Amniotic epithelial cell (primary cell): Measurements from ENCODE around the gene MTTP.

Experiments used
- DNase-seq: peaks from one replicate; pipeline ENCODE4 v3.0.0-alpha.2; 2010; ENCODE audit warnings: low read depth

MTTP gene

DNA sequence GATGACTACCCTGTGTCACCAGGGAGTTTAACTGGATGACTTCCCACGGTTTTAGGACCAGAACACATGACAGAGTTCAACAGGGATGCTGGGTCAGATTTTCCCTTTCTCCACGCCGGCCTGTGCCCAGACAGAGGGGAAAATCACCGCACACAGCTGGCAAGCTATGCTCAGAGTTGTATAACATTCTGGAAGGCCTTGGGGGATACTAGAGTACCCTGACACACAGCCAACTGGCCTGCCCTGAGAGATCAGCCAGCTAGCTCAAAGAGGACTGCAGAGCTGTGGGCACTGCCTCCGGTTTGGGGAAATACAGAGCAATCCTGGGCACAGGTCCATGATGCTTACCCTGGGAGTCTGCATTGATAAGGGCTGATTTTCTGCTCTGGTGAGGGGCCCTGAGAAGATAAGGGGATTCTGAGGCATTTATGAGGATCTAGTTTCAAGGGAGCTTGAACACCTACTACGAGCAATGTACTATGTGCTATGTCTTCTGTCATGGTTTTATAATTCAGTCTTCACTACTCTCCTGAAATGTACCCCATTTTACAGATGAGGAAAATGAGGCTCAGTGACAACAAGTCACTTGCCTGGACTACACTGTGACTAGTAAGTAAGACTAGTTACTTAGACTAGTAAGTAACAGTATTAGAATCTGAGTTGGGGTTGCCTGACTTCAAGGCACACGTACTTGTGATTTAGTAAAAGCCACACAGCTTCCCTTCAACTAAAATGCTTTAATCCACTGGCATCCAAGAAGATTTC lies 68.3 kb downstream of the MTTP start:
- DNase-seq = no peak

DNA sequence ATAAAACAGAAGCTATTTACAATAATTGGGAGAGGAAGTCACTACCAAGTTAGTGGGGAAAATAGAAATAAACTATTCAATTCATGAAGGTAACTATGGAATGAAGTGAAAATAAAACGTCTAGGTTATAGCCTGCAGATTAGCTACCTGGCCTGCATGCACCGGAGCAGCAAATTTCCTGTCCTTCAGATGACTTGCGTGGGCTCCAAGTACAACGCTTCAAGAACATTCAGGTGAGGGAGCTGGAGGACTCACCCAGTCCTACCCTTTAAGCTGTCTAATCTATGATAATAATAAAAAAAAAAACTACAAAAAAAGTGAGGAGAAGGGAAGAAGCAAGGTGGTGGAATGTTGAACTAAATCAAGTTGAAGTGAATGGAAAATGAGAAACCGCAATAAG lies 69.8 kb downstream of the MTTP start:
- no peak for DNase-seq

DNA sequence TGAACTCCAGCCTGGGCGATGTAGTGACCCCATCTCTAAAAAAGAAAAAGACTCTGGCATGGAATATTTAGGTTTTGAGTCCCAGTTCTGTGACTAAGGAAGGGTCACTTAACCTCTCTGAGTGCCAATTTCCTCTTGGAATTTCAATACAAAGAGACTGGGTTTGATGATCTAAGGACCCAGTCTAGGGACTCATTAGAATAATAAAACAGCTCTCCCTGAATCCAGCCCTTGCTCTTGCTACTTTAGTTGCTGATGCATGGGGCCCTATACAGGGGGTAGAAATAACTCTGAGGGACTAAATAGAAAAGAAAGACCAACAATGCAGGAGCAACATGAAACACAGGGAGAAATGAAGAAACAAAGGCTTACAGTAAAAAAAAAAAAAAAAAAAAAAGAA lies 70.4 kb downstream of the MTTP start:
- DNase-seq = no peak

DNA sequence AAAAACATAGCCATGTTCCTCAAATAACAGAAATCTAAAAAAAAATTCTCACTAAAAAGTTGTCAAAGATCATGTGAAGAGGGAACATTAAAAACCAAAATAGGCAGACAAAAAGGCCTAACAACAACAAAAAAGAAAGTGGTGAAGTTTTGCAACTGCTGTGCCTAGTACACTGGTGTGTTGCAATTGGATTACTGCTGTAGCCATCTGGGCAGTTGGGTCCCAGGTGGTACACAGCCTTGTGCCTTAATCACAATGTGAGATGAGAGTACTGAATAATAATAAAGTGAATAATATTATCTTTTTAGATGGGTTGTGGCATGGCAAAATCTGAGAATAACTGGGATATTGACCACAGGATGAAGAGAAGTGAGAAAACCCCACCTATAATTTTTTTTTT lies 71.0 kb downstream of the MTTP start:
- DNase-seq = peak; percentile 3

DNA sequence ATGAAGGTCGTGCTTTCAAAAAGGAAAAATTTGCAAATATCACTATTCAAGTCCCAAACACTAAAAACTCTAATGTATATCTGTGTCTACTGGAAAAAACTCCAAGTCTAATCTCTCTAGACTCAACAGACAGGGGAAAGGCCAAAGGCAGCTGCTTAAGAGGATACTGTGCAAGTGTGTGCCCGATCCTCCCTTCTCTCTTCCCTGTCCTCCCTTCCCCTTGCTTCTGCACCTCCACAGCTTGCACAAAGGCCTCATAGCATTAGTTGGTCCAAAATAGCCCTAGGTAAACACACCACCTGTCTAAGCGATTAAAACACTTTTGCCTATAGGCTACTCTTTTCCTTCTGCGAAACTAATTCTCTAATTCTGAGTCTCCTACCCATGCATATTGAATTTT lies 72.4 kb downstream of the MTTP start:
- DNase-seq = no peak

DNA sequence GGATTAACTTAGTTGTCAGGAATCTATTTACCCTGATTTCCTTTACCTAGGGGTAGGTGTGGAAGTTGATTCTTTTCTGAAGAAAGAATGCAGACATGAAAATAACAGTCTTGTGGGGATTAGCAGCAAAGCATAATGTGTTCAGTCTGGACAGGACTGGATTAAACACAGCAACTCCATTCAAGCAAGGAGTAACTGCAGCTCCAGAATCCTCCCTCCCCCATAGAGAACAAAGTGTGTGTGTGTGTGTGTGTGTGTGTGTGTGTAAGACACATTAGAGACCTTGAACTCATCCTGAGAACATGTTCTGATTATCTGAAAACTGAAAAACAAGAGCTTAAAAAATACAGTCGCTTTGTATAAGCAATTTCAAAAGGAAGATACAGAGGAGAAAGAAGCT lies 73.7 kb downstream of the MTTP start:
- DNase-seq = no peak

DNA sequence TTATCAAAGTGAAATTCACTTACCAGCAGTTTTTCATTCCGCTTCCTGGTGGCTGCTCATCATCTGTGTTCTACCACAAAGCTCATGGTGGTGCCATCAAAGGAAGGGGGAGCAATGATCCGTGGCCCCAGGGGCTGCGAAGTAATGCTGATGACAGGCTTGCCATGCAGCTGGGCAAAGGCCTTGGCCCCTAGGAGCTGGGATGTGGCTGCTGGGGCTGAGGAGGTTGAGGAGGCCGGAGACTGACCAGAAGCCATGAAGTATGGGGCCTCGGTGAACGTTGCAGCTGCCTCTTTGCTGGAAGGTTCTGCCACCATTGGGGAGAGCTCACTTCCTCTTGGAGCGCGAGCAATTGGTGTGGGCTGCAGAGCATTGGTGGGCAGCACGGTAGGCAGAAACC lies 74.6 kb downstream of the MTTP start:
- no peak for DNase-seq

DNA sequence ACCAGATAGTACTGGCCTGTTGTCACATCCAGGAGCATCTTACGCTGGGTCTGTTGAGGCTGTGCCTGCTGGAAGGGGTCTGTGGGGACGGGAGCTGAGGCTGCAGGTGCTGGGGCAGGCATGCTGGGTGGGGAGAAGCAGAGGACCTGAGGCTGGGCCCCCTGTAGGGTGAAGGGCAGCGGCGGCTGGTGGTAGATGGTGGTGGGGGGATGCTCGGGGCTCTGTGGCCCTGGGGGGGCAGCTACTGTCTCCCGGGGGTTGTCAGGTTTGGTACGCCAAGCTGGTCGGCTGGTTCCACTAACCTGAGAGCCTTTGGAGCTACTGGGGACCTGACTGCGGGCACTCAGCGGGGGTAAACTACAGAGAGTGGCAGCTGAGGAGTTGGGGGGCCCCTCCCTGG lies 75.2 kb downstream of the MTTP start:
- DNase-seq = no peak

DNA sequence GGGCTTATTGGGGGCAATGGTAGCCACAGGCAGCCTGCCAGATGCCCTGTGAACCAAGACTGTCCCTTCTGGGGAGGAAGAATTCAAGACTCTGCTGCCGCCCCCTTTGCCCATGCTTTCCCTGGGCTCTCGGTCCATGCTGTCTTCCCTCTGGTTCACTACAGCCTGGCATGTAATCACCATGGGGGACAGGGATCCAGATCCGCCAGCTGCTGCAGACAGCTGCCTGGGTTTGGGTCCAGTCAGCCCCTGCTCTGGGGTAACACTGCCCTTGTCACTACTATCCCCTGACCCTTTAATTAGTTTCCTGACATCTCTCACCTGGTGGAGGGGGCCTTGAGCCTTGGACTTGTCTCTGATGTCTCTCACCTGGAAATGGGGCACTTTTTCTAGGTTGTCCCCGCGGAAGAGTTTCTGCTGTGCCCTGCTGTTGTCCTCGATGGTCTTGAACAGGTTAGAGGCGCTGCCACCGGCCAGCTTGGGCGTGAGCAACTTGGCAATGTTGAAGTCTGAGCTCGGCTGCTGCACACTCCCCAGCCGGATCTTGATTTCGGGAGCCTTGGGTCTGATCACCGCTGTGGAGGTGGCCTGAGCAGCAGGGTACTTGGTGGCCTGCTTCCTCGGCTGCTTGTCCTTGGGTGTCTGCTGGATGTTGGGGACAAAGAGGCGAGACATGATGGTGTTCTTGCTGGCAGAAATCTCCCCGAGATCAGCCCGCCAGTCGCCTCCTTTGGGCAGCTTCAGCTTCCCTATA lies 76.6 kb downstream of the MTTP start:
- DNase-seq = no peak

DNA sequence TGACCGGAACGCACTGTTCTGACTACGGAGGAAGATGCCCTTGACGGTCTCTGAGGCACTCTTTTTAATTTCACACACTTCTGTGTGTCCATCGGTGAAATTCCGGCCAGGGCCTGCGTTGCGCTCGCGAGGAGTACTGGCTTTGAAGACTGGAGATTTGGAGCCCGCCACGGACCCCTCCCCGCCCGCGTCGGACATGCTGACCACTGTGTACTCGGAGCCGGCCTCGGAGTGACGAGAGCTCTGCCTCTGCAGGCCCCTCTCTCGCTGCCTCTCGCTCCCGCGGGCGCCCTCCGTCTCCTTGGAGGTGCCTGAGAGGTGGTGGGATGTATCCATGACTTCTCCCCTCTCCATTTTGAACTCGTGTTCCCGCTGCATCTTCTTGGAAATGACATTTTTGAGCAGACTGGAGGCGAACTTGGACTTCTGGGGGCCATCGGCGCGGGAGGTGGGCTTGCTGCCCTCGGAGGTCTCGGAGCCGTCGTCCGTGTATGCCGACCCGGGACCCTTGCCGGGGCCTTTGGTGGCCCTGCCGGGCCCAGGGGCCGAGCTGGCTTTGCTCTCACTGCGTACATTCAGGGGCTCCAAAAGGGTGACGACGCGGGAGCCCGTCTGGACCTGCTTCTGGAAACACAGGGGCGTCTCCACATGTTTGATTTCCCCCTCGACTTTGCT lies 77.3 kb downstream of the MTTP start:
- no peak for DNase-seq

DNA sequence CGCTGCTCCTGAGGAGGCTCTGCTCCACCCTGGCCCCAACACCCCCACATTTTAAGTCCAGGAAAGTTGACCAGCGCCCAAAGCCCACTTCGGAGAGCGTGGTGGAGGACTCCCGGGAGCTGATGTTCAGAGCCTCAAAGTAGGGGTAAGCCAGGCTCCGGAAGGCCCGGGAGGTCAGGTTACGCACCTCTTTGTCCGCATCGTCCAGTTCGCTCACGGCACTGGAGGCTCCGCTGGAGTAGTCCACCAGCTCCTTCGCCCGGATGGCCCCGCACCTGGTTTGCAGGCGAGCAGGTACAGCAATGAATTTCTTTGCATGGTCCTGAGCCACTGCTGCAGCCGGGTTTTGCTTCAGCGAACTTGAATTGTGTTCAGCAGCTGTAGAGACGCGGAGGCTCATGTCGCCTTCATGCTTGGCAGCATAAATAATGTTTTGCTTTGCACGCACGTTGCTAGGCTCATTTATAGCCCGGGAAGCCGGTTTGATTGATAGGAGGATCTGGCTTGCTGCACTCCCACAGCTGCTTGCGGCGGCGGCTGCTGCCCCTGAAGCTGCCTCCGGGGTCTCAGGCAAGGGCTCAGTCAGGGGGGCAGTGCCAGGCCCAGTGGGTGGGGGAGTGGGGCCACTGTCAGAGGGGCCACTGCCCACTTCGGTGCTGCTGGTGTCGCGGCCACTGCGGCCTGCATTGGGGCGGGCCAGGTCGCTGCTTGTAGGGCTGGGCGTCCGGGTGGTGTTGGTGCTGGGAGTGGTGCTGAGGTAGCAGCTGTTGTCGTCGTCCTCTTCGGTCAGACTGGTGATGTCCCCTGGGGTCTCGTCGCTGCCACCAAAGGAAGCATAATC lies 78.2 kb downstream of the MTTP start:
- no peak for DNase-seq

DNA sequence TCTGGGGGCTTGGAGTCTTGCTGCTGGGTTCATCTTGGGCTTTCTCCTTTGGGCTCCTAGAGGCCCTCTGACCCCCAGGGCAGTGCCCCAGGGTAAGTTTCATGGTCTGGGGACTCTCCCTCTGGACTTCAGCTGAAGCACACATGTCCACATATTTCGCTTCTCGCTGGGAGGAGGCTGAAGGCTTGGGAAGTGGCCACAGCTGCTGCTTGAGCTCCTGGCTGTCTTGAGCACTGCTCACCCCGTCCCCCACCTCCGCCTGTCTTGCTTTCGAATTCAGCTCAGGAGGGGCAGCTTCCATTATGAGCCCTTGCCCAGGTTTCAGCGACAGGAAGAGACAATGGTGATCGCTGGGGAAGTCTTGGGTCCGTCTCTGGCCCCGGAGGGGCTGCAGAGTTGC lies 79.3 kb downstream of the MTTP start:
- DNase-seq = no peak

DNA sequence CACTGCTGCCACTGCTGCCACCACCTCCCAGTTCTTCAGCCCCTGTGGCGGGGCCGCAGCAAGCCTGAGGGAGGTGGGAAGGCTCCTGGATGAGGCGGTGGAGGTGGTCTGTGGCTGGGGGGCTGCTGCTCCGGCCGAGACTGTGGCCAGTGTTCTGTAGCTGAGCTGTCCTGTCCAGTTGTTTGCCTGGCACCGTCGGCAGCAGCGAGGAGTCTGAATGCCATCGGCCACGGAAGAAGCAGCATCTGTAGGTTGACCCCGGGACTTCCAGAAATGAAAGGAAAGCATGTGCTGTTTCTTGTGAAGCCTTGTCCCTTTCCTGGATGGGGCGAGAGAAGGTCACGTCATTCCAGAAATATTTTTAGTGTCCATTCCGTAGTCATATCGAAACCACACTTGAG lies 79.7 kb downstream of the MTTP start:
- no peak for DNase-seq

DNA sequence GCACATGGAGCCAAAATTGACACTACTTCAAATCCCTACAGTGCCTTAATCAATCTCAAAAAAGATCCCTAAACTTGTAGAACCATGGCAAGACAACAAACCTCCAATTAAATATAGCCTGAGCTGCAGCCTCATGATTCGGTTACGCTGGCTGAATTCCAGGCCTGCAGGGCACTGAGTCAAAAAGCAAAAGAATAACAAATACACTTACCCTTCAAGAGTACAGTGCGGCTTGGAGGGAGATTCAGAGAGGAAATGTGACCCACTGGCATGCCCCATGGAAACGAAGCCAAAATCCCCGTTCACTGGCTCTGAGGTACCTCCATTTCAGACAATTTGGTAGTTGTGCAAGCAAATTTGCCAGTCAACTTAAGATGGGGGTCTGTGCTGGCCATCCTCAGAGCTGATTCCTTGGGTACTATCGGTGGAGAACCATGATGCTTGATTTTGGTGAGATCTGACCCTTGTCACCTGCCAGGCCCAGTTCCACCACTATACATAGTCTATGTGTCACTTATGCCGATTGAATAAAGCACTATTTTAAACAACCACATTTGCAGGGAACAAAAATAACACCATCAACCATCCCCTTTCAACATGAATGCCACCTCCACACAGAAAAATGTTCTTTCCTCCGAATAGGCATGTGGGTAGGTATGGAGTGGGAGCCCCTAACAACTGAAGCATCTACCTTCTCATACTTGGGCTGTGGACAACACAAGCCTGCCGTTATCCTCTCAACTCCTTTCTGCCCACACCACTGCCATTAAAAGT lies 80.9 kb downstream of the MTTP start:
- no peak for DNase-seq

DNA sequence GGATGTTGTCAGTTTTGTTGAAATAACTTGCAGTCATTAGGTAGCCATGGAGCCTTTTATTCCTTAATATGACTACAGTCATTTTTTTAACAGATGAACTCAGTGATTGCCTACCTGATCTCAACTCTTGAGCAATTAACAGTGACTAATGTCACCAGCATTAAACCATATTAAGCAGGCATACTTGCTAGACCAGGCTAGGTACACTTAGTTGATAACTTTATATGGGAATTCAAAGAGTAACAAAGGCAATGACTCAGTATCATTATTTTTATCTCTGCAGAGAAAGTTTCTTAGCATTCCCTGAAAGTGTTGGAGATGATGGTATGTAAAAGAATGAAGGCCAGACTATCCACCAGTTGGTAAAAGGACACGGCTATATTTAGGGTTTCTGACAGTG lies 83.2 kb downstream of the MTTP start, which contains the start of gene C4orf54:
TSS of gene C4orf54 (minus strand) at position 31 of the 400 bp plus-strand sequence. CDS start 3,180 bp downstream, outside the sequence.
- DNase-seq = no peak

DNA sequence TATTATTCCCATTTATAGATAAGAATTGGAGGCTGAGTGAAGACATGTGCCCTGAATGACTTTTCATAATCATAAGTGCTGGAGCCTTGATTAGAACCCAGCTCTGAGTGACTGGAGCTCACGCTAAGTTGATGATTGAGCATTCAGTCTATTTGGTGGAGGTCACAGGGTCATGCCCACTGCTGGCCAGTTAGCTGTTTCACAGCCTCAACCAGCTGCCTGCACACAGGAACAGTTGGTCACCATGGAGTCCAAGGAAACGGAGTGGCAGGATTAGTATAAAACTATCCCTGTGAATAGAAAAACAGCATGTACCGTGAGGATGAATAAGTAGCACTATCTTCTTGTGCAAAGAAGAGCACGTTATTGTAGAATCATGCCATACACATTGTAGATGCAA lies 84.0 kb downstream of the MTTP start:
- no peak for DNase-seq

DNA sequence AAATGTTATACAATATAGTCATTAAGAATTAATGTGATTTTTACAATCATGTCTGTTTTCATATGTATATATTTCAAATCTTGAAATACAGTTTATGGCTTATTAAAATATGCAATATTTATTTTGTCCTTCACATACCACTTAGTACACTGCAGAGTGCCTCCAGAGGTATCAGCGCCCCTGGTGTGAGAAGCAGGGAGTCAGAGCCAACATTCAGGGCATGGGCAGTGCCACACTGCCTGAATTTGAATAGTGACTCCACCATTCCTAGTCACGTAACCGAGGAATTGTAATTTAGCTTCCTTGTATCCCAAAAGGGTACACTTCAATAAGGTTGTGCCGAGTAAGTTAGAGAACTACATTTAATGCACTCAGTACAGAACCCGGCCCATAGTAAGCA lies 87.3 kb downstream of the MTTP start:
- no peak for DNase-seq

DNA sequence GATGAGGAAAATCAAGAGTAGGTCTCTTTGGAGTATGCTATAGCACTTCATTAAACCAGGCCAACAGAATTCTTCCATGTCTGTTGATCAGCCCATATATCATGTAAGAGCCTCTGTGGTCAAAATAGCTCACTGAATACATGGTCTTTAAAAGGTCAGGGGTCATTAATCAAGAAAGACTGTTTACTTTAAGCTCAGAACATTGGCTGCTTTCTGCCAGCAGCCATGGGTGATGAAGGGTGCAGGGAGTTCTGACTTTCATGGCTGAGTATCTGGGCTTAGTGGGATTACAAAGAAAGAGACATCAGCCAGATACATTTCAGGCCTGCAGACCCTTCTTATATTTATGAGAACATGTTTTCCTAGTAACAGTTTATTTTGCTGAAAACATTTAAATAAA lies 90.1 kb downstream of the MTTP start:
- DNase-seq = peak; percentile 51

DNA sequence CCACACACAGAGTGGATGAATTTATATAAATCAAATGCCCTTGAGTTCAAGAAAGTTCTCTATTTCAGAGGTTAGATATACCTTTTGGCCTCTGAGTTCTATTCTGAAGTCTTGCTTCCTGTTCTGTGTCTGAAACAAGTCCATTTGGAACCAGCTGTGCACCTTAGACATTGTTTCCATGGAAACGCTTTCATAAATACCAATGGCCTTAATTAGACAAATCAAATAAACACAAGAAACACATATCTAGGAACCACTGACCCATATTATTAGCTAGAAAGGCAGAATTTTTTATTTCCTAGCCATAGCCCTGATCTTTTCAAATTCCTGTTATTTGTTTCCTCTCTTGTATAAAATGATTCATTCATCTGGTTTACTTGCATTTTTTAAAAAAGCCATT lies 91.4 kb downstream of the MTTP start:
- no peak for DNase-seq

DNA sequence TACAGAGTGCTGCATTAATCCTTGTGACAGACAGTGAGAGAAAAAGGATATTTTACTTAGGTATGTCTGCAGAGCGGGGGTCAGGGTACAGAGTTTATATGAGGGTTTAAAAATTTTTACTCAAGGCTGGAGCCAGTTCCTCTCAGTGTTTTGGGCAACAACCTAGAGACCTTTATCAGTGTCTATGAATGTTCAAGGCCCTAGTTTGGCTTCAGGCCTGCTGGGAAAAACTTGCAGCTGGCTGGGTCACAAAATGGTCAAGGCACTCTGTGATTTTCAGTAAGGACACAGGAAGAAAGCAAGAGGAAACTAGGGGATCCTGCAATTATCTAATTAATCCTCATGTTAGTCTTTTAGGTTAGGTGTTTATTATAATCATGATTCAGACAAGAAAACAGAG lies 93.8 kb downstream of the MTTP start:
- no peak for DNase-seq

DNA sequence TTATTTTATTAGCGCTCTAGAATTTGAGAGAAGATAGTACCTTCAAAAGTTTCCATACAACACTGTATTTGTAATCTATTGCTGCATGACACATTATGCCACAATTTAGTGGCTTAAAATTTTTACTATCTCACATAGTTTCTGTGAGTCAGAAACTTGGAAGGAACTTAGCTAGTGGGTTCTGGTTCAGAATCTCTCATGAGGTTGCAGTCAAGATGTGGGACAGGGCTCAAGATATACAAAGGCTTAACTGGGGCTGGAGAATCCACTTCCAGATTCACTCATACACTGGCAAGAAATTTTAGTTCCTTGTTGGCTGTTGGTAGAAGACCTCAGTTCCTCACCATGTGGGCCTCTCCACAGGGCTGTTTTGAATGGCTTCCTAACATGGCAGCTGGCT lies 94.5 kb downstream of the MTTP start:
- DNase-seq = peak; percentile 14
